Ectodermal cell (in vitro differentiated cells): Measurements from ENCODE around the gene SPAG9.

Experiments used
- H3K27ac ChIP-seq: 2 replicates; pipeline ENCODE4 v1.7.0; 2013; ENCODE audit warnings: mild to moderate bottlenecking, low read depth, low read length; ENCODE audit not compliant: insufficient read depth, poor library complexity, severe bottlenecking
- H3K27me3 ChIP-seq: 2 replicates; pipeline ENCODE4 v1.7.0; 2013; ENCODE audit warnings: mild to moderate bottlenecking, low read length; ENCODE audit not compliant: insufficient read depth, control insufficient read depth, poor library complexity, severe bottlenecking
- H3K36me3 ChIP-seq: one replicate; pipeline ENCODE4 v1.7.0; 2013; ENCODE audit warnings: low read length; ENCODE audit not compliant: control insufficient read depth, insufficient read depth
- H3K4me1 ChIP-seq: one replicate; pipeline ENCODE4 v1.7.0; 2013; ENCODE audit warnings: low read length; ENCODE audit not compliant: control insufficient read depth, insufficient read depth
- H3K4me3 ChIP-seq: 2 replicates; pipeline ENCODE4 v1.7.0; 2013; ENCODE audit warnings: low read depth, low read length, control low read depth; ENCODE audit not compliant: insufficient read depth
- H3K9me3 ChIP-seq: 2 replicates; pipeline ENCODE4 v1.7.0; 2013; ENCODE audit warnings: mild to moderate bottlenecking, low read length, moderate library complexity; ENCODE audit not compliant: control insufficient read depth
- WGBS, 2 experiments: methylation state at CpG; one replicate each; pipeline ENCODE4 v1.1.7; 2013; ENCODE audit warnings: missing lambda C conversion rate in 2 of 2; 5-methylcytosine and 5-hydroxymethylcytosine counted together

SPAG9 gene

DNA sequence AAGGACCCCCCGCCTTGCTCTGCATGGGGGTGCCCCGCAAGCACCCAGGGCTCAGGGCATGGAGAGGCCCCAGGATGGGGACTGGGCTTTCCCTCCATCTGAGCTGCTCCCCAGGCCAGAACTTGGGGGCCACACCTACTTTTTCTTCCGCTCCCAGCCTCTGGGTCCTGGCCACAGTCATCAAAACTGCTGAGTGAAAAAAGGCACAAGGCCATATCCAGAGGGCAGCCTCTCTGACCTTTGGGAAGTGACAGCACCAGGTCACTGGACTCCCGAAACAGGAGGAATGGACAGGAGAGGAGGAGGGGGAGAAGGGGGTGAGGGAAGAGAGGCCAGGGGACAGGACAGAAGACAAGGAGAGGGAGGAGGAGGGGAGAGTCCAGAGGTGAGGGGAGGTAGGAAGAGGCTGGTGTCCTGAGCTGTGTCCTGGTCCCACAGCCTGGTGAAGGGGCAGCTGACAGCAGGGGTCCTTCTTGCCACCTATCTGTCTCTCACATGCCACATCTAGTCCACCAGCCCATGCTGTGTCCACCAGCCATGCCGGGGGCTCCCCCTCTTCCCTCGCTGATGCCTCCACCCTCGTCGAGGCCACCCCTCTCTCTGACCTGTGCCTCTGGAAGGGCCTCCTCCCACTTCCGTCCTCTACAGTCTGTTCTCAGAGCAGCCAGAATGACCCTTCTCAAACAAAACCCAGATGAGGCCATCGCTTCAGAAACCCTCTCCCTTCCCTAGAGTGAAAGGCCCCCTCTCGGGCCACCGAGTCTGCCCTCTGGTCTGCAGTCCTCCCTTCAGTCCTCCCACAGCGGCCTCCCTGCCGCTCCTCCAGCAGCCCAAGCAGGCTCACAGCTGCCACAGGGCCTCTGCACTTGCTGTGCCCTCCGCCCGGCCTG lies 180.6 kb downstream of the SPAG9 start:
- Histone ChIP-seq H3K4me1 (peaks cover 2% of the 10 kb centered on the region), H3K27me3 (peaks cover 24% of the 10 kb centered on the region), H3K9me3 (no peaks in the 10 kb centered on the region), H3K4me3 (no peak overlapping the region), H3K36me3 (no peaks in the 10 kb centered on the region), H3K27ac (no peak overlapping the region)
- 90% methylated on average over 16 of the region's 16 CpGs for WGBS, 2 experiments

DNA sequence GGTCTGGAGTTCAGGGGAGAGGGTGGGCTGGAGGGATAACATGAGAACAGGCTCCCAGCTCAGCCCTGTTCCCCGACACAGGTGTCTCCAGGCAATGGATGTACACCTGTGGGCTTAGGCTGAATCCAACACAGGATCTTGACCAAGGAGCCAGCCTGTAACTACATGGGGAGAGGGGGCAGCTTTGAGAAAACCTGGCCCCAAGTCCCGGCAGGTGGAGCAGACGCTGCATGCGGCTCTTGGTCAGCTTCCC lies 181.2 kb downstream of the SPAG9 start:
- peaks cover 3% of the 10 kb centered on the region for H3K4me1 ChIP-seq
- WGBS, 2 experiments = 89 to 94% methylated on average over 4 of the region's 4 CpGs
- H3K27me3 ChIP-seq = peaks cover 18% of the 10 kb centered on the region

DNA sequence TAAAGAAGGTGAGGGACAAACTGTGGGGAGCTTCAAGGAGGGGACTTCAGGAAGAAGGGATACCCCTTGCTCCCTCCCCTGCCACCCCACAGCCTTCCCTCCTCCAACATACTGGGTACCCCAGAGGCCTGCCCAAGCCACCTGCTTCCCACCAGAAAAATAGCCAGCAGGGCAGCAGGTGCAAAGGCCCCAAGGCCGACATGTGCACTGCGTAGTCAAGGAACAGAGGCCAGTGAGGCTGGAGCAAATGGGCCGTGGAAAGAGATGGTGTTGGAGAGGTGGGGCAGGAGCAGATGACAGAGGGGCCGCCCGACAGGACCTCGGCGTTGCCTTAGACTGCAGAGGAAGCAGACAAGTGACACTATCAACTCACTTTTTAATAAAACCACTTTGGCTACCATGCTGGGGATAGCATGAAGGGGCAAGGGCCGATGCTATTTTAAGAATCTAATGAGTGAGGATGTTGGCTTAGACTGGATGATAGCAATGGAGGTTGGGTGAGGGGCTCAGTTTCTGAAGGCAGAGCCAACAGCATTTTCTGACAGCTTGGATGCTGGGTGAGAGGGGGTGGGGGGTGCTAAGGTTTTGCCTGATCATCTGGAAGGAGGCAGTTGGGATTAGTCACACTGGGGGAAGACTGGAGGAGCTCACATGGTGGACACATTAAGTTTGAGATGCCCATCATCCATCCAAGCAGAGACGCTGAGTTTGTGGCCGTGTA lies 181.7 kb downstream of the SPAG9 start:
- no peak overlapping the region for H3K4me3 ChIP-seq
- WGBS, 2 experiments = 95% methylated on average over 10 of the region's 10 CpGs
- H3K27me3 ChIP-seq = peaks cover 13% of the 10 kb centered on the region
- H3K4me1 ChIP-seq = peaks cover 3% of the 10 kb centered on the region
- no peaks in the 10 kb centered on the region for H3K36me3 ChIP-seq
- no peaks in the 10 kb centered on the region for H3K9me3 ChIP-seq
- H3K27ac ChIP-seq = no peak overlapping the region

More for the DNA sequence above, 181.2 kb downstream of the SPAG9 start:
- H3K4me3 ChIP-seq = no peak overlapping the region
- no peaks in the 10 kb centered on the region for H3K36me3 ChIP-seq
- no peaks in the 10 kb centered on the region for H3K9me3 ChIP-seq
- H3K27ac ChIP-seq = no peak overlapping the region

DNA sequence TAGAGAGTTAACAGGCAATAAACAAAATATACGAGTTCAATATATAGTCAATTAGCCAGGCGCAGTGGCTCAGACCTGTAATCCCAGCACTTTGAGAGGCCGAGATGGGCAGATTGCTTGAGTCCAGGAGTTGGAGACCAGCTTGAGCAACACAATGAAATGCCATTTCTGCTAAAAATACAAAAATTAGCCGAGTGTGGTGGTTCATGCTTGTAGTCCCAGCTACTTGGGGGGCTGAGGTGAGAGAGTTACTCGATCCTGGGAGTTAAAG lies 184.7 kb downstream of the SPAG9 start:
- 88 to 91% methylated on average over 5 of the region's 5 CpGs for WGBS, 2 experiments
- no peak overlapping the region for H3K27ac ChIP-seq
- no peaks in the 10 kb centered on the region for H3K36me3 ChIP-seq
- H3K4me3 ChIP-seq = no peak overlapping the region
- H3K4me1 ChIP-seq = peaks cover 12% of the 10 kb centered on the region
- H3K27me3 ChIP-seq = peaks cover 9% of the 10 kb centered on the region
- H3K9me3 ChIP-seq = no peaks in the 10 kb centered on the region

DNA sequence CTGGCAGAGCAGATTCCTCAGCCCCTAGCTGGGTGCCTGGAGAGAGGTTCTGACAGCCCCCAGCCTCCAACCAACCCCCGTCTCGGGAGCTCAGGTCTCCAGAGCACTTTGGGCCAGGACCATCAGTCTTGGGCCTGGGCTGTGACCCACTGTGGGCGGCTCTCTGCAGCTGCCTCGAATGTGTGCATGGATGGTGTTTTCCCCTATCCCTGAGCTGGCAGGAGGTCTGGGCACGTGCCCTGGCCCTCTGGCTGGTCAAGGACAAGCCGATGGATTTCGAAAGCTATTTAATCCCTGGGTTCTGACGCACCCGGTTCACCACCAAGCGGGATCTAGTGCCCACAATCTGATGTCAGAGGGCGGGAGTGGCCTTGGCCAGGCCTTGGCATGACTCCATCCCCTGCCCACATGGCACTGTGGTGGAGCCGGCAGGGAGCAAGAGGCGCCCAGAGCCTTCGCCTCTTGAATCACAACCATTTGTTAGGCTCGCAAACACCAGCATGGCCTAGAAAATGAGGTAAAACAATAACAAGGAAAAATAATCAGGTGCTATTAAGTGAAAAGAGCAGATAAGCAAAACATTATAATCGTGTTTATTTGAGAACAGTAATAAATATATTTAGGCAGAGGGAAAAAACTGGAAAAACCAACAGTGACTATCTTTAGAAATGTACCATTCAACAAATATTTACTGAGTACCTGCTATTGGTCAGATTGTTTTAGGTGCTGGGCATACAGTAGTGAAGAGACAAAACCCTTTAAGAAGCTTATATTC lies 185.3 kb downstream of the SPAG9 start:
- Histone ChIP-seq H3K27ac (no peak overlapping the region), H3K36me3 (no peaks in the 10 kb centered on the region), H3K4me1 (peaks cover 14% of the 10 kb centered on the region), H3K27me3 (peaks cover 12% of the 10 kb centered on the region), H3K4me3 (no peak overlapping the region), H3K9me3 (no peaks in the 10 kb centered on the region)
- WGBS, 2 experiments = 90% methylated on average over 15 to 16 of the region's 16 CpGs

DNA sequence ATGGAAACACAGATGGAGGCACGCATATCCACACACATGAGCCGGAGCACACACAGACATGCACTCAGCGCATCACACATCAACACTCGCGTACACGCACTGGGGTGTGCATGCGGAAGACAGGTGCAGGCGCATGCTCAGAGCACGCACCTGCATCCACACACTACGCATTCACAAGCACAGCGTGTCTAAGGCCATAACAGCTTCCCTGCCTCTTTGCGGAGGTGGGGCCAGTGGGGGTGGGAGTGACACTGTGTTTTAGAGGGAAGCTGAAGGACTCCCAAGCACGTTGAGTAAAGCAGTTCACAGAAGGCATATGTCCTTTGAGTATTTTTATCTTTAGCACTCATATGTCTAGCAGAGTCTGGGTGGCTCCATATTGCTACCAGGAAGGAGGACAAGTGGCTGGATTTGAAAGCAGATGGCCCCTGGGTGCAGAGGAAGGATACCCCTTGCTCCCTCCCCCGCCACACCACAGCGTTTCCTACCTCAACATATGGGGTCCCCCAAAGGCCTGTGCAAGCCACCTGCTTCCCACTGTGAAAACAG lies 185.9 kb downstream of the SPAG9 start:
- Histone ChIP-seq H3K27ac (no peak overlapping the region), H3K4me3 (no peak overlapping the region), H3K4me1 (peaks cover 20% of the 10 kb centered on the region), H3K27me3 (peaks cover 12% of the 10 kb centered on the region), H3K9me3 (no peaks in the 10 kb centered on the region), H3K36me3 (no peaks in the 10 kb centered on the region)
- 91 to 93% methylated on average over 15 of the region's 15 CpGs for WGBS, 2 experiments

DNA sequence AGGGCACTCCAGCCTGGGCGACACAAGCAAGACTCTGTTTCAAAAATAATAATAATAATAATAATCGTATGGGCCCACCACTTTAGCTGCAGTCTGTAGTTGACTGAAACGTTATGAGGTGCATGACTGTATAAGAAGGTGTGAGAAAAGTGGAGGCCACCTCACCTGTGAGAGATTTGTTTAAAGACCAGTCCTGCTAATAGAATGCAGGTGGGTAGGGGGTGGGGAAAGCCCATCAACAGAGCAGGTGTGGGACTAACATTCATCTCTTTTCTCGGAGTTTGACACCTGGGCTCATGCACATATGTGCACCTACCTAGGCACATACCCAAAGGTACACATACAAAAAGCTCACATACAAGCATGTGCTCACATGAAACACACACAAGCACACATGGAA lies 186.5 kb downstream of the SPAG9 start:
- peaks cover 12% of the 10 kb centered on the region for H3K27me3 ChIP-seq
- WGBS, 2 experiments = 93 to 94% methylated on average over 4 of the region's 4 CpGs
- no peak overlapping the region for H3K27ac ChIP-seq
- H3K36me3 ChIP-seq = no peaks in the 10 kb centered on the region
- H3K9me3 ChIP-seq = no peaks in the 10 kb centered on the region
- H3K4me3 ChIP-seq = no peak overlapping the region
- peaks cover 22% of the 10 kb centered on the region for H3K4me1 ChIP-seq

DNA sequence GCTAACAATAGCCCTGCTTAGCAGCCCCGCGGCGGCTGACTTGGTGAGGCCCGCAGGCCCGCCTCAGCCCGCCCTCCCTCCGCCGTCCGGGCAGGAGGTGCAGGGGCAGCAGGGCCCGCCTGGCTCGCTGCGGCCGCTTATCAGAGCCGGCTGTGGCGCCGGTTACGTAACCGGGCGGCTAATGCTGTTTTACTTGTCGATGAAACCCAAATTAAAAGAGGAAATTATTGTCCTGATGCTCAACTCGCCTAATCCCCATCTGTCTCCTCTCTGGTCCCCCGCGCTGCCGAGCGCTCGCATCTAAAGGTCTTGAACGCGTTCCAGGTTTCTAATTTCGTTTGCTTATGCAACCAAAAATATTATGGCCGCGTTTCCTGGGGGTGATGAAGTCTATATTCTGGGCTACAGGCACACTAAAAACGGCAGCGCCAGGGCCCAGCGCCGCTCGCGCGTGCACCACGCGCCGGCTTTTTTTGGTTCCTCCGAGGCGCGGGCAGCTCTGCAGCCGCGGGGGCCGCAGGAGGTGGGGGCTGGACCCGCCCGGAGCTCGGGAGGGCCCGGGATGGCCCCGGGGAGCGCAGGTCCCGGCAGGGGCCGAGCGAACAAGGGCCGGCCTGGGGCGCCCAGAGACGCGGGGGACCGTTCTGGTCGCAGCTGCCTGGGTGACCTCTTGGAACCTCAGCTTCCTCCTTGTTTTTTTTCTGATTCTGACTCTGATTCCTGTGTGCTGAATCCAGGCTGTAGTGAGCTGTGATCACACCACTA lies 189.3 kb downstream of the SPAG9 start:
- WGBS, 2 experiments = 1 to 2% methylated on average over 62 of the region's 62 CpGs
- H3K4me1 ChIP-seq = peaks cover 22% of the 10 kb centered on the region
- no peaks in the 10 kb centered on the region for H3K36me3 ChIP-seq
- peaks cover 12% of the 10 kb centered on the region for H3K27me3 ChIP-seq
- peak overlapping the region; percentile 60 for H3K27ac ChIP-seq
- H3K9me3 ChIP-seq = no peaks in the 10 kb centered on the region
- peak overlapping the region; percentile 39 for H3K4me3 ChIP-seq

DNA sequence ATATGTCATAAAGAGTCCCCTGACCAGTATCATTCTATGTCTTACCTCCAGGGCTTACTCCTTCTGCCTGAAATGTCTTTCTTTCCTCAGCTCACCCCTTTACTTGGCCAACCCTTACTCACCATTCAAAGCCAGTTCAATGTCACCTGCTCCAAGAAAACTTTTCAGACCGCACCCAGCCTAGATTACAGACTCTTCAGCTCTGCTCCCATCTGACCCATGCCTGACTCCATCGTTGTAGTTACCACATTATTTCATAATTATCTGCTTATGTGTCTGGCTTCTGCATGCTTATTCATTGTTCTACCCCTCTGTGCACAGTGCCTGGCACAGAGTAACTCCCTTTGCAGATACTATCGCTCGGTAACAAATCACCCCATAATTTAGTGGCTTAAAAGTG lies 192.0 kb downstream of the SPAG9 start:
- Histone ChIP-seq H3K36me3 (no peaks in the 10 kb centered on the region), H3K4me3 (no peak overlapping the region), H3K4me1 (peaks cover 19% of the 10 kb centered on the region), H3K27me3 (peaks cover 12% of the 10 kb centered on the region), H3K27ac (no peak overlapping the region), H3K9me3 (no peaks in the 10 kb centered on the region)
- WGBS, 2 experiments = 93 to 98% methylated on average over 4 of the region's 4 CpGs
